Measurements from ENCODE around the gene KLHDC4. TPM values are rescaled to one million over a fixed set of nuclear protein-coding genes. Genes with fewer than 3 reads are reported as not detected.

KLHDC4 gene
- total RNA-seq, 1 experiment from 2014 or later, result 76.2 TPM

- Histone ChIP-seq H3K4ac (ENCODE audit: low read depth, low read length) (no peak overlapping the region), H2AFZ (ENCODE audit: low read length) (no peak overlapping the region), H4K20me1 (ENCODE audit: control insufficient read depth, insufficient read depth, insufficient read length) (no peaks in the 10 kb centered on the region), H4K8ac (replicated peaks; ENCODE audit: insufficient read length, low read depth, low read length) (no peak overlapping the region), H2BK12ac (ENCODE audit: insufficient read length, low read depth, low read length) (no peak overlapping the region), H3K18ac (ENCODE audit: insufficient read length, low read depth, low read length) (no peak overlapping the region), H3K9ac (ENCODE audit: extremely low read depth, insufficient read length, low read length) (no peak overlapping the region), H2AK5ac (ENCODE audit: insufficient read length, low read length) (no peak overlapping the region), H3K27me3 (ENCODE audit: insufficient read depth, low read length) (no peaks in the 10 kb centered on the region), H2BK20ac (ENCODE audit: low read depth, low read length, poor library complexity, severe bottlenecking) (no peak overlapping the region), H3K79me1 (ENCODE audit: insufficient read depth, low read depth, low read length, poor library complexity, severe bottlenecking) (no peaks in the 10 kb centered on the region), H3K23me2 (ENCODE audit: insufficient read length, low read depth, low read length, poor library complexity, severe bottlenecking) (no peaks in the 10 kb centered on the region), H2BK15ac (ENCODE audit: low read depth, low read length) (no peak overlapping the region), H4K5ac (ENCODE audit: insufficient read length, low read depth, low read length) (no peak overlapping the region), H4K91ac (ENCODE audit: insufficient read length, low read depth, low read length) (no peak overlapping the region), H3K14ac (ENCODE audit: insufficient read depth, low read length) (no peak overlapping the region), H3K23ac (ENCODE audit: insufficient read length, low read depth, low read length) (no peak overlapping the region), H3T11ph (ENCODE audit: low read length) (no peak overlapping the region), H2BK120ac (ENCODE audit: low read depth, low read length, poor library complexity, severe bottlenecking) (no peak overlapping the region), H3K56ac (ENCODE audit: insufficient read length, low read depth, low read length) (no peak overlapping the region), H3K4me1 (ENCODE audit: insufficient read depth, low read length) (peaks cover 4% of the 10 kb centered on the region), H3K79me2 (ENCODE audit: insufficient read depth, low read length) (no peaks in the 10 kb centered on the region), H3K4me2 (ENCODE audit: insufficient read depth, insufficient read length, low read length) (no peak overlapping the region), H3K27ac (ENCODE audit: insufficient read length, low read depth, low read length) (no peak overlapping the region), H3K9me3 (ENCODE audit: control insufficient read depth, low read depth, low read length) (no peaks in the 10 kb centered on the region), H2BK5ac (ENCODE audit: insufficient read length, low read length) (no peak overlapping the region)
- DNase-seq, result no peak
- peaks cover 2 to 17% (median 14%) of the 10 kb centered on the region in 3 experiments; a peak in 6 of 7 replicates for H3K36me3 Mint-ChIP-seq (ENCODE audit: insufficient read depth in 1 of 3, low read depth in 3 of 3)
- peaks cover 12% of the 10 kb centered on the region for H3K27me3 Mint-ChIP-seq (ENCODE audit: low read depth)
- H3K4me1 Mint-ChIP-seq, result peaks cover 25 to 40% of the 10 kb centered on the region in 2 experiments
- no CpG with 5 or more reads among the region's 5 CpGs for WGBS (ENCODE audit: extremely low coverage, insufficient read length, low lambda C conversion rate)
- no peak for TF ChIP-seq CTCF (conservative IDR thresholded peaks at IDR 0.05)
- peaks cover 17 to 23% of the 10 kb centered on the region in 2 experiments for H3K9me3 Mint-ChIP-seq
- H3K27ac Mint-ChIP-seq, result 0 out of 7 replicates have a peak overlapping the region, but pooled peaks of 1 of the 3 experiments have one; percentile 49
- H3K4me3 Mint-ChIP-seq, result no peak overlapping the region
Measured at GRCh38 chr16:87815567-87815966, 49.8 kb upstream of the KLHDC4 start.

Measured in H9 (cell line).